ENCODE measurements around the gene ARHGEF3. TPM values are rescaled to one million over a fixed set of nuclear protein-coding genes. Genes with fewer than 3 reads are reported as not detected.

ARHGEF3 gene
- total RNA-seq, 1 experiment from 2014 or later: 7.9 TPM

- no peak for TF ChIP-seq ZNF263 (CRISPR knock-in tag; IDR thresholded peaks at IDR 0.05; ENCODE audit: low read depth)
- TF ChIP-seq, protein P1, sequence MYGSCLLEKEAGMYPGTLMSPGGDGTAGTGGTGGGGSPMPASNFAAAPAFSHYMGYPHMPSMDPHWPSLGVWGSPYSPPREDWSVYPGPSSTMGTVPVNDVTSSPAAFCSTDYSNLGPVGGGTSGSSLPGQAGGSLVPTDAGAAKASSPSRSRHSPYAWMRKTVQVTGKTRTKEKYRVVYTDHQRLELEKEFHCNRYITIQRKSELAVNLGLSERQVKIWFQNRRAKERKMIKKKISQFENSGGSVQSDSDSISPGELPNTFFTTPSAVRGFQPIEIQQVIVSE (CRISPR knock-in tag; IDR thresholded peaks at IDR 0.05; ENCODE audit: borderline replicate concordance): no peak
- TF ChIP-seq MAX (CRISPR knock-in tag; IDR thresholded peaks at IDR 0.05): no peak
- Mint-ChIP-seq H3K27me3 (ENCODE audit: low read depth) (peaks cover 18% of the 10 kb centered on the region), H3K27ac (no peak overlapping the region), H3K4me3 (no peak overlapping the region), H3K9me3 (peaks cover 22% of the 10 kb centered on the region), H3K4me1 (no peaks in the 10 kb centered on the region), H3K36me3 (peaks cover 15% of the 10 kb centered on the region)
- ChIA-PET POLR2A (no interaction called here), CTCF (interaction anchor here (0.8 kb wide), 1 partner anchor 224 kb away, joined by 3 read pairs; no protein-coding TSS in a partner anchor)
- DNase-seq (ENCODE audit: low spot score): no peak
- ATAC-seq: no peak
These were observed 37.6 kb downstream of the ARHGEF3 start for GRCh38 chr3:56764184-56764583.

GRCh38 chr3:56763233-56763632 is 38.5 kb downstream of the ARHGEF3 start:
- CTCF ChIA-PET: no interaction called here
- TF ChIP-seq PRRX2 (CRISPR knock-in tag; IDR thresholded peaks at IDR 0.05) (no peak), JAZF1 (CRISPR knock-in tag; IDR thresholded peaks at IDR 0.05) (no peak), OVOL2 (CRISPR knock-in tag; IDR thresholded peaks at IDR 0.05; ENCODE audit: borderline replicate concordance) (no peak), EMX1 (CRISPR knock-in tag; IDR thresholded peaks at IDR 0.05) (no peak)
- TF ChIP-seq, protein P2, sequence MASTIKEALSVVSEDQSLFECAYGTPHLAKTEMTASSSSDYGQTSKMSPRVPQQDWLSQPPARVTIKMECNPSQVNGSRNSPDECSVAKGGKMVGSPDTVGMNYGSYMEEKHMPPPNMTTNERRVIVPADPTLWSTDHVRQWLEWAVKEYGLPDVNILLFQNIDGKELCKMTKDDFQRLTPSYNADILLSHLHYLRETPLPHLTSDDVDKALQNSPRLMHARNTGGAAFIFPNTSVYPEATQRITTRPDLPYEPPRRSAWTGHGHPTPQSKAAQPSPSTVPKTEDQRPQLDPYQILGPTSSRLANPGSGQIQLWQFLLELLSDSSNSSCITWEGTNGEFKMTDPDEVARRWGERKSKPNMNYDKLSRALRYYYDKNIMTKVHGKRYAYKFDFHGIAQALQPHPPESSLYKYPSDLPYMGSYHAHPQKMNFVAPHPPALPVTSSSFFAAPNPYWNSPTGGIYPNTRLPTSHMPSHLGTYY (CRISPR knock-in tag; IDR thresholded peaks at IDR 0.05): no peak
- TF ChIP-seq, protein P3, sequence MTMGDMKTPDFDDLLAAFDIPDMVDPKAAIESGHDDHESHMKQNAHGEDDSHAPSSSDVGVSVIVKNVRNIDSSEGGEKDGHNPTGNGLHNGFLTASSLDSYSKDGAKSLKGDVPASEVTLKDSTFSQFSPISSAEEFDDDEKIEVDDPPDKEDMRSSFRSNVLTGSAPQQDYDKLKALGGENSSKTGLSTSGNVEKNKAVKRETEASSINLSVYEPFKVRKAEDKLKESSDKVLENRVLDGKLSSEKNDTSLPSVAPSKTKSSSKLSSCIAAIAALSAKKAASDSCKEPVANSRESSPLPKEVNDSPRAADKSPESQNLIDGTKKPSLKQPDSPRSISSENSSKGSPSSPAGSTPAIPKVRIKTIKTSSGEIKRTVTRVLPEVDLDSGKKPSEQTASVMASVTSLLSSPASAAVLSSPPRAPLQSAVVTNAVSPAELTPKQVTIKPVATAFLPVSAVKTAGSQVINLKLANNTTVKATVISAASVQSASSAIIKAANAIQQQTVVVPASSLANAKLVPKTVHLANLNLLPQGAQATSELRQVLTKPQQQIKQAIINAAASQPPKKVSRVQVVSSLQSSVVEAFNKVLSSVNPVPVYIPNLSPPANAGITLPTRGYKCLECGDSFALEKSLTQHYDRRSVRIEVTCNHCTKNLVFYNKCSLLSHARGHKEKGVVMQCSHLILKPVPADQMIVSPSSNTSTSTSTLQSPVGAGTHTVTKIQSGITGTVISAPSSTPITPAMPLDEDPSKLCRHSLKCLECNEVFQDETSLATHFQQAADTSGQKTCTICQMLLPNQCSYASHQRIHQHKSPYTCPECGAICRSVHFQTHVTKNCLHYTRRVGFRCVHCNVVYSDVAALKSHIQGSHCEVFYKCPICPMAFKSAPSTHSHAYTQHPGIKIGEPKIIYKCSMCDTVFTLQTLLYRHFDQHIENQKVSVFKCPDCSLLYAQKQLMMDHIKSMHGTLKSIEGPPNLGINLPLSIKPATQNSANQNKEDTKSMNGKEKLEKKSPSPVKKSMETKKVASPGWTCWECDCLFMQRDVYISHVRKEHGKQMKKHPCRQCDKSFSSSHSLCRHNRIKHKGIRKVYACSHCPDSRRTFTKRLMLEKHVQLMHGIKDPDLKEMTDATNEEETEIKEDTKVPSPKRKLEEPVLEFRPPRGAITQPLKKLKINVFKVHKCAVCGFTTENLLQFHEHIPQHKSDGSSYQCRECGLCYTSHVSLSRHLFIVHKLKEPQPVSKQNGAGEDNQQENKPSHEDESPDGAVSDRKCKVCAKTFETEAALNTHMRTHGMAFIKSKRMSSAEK (CRISPR knock-in tag; IDR thresholded peaks at IDR 0.05; ENCODE audit: borderline replicate concordance): no peak
- H3K9me3 Mint-ChIP-seq: peaks cover 22% of the 10 kb centered on the region
- no peak; the same call in 1 of the 2 replicates for ATAC-seq
- H3K27me3 Mint-ChIP-seq (ENCODE audit: low read depth): peaks cover 18% of the 10 kb centered on the region
- H3K4me1 Mint-ChIP-seq: no peaks in the 10 kb centered on the region
- H3K36me3 Mint-ChIP-seq: peaks cover 15% of the 10 kb centered on the region
- DNase-seq (ENCODE audit: low spot score): no peak
- POLR2A ChIA-PET: no interaction called here
- H3K4me3 Mint-ChIP-seq: no peak overlapping the region
- no peak overlapping the region for H3K27ac Mint-ChIP-seq

GRCh38 chr3:56762718-56763117 is 39.0 kb downstream of the ARHGEF3 start:
- Mint-ChIP-seq H3K27me3 (ENCODE audit: low read depth) (peaks cover 18% of the 10 kb centered on the region), H3K36me3 (peaks cover 15% of the 10 kb centered on the region), H3K9me3 (peaks cover 22% of the 10 kb centered on the region), H3K27ac (no peak overlapping the region), H3K4me3 (no peak overlapping the region), H3K4me1 (no peaks in the 10 kb centered on the region)
- ChIA-PET POLR2A (no interaction called here), CTCF (no interaction called here)
- TF ChIP-seq GTF2I (CRISPR knock-in tag; conservative IDR thresholded peaks at IDR 0.05): no peak
- TF ChIP-seq SMAD4 (CRISPR knock-in tag; IDR thresholded peaks at IDR 0.05): no peak
- TF ChIP-seq, protein P4, sequence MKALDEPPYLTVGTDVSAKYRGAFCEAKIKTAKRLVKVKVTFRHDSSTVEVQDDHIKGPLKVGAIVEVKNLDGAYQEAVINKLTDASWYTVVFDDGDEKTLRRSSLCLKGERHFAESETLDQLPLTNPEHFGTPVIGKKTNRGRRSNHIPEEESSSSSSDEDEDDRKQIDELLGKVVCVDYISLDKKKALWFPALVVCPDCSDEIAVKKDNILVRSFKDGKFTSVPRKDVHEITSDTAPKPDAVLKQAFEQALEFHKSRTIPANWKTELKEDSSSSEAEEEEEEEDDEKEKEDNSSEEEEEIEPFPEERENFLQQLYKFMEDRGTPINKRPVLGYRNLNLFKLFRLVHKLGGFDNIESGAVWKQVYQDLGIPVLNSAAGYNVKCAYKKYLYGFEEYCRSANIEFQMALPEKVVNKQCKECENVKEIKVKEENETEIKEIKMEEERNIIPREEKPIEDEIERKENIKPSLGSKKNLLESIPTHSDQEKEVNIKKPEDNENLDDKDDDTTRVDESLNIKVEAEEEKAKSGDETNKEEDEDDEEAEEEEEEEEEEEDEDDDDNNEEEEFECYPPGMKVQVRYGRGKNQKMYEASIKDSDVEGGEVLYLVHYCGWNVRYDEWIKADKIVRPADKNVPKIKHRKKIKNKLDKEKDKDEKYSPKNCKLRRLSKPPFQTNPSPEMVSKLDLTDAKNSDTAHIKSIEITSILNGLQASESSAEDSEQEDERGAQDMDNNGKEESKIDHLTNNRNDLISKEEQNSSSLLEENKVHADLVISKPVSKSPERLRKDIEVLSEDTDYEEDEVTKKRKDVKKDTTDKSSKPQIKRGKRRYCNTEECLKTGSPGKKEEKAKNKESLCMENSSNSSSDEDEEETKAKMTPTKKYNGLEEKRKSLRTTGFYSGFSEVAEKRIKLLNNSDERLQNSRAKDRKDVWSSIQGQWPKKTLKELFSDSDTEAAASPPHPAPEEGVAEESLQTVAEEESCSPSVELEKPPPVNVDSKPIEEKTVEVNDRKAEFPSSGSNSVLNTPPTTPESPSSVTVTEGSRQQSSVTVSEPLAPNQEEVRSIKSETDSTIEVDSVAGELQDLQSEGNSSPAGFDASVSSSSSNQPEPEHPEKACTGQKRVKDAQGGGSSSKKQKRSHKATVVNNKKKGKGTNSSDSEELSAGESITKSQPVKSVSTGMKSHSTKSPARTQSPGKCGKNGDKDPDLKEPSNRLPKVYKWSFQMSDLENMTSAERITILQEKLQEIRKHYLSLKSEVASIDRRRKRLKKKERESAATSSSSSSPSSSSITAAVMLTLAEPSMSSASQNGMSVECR (CRISPR knock-in tag; IDR thresholded peaks at IDR 0.05; ENCODE audit: borderline replicate concordance): no peak
- TF ChIP-seq ZNF263 (CRISPR knock-in tag; IDR thresholded peaks at IDR 0.05; ENCODE audit: low read depth): no peak
- DNase-seq (ENCODE audit: low spot score) (no peak), ATAC-seq (no peak)

Measured in WTC11 (cell line).